ENCODE results near the gene COMTD1.

- no peak for TF ChIP-seq CTCF (IDR thresholded peaks at IDR 0.05)
- no peak for TF ChIP-seq EZH2 (IDR thresholded peaks at IDR 0.05; ENCODE audit: borderline replicate concordance, insufficient read depth, low read depth, low read length, poor library complexity, severe bottlenecking)
Measured at GRCh38 chr10:75203724-75204123, 32.0 kb downstream of the COMTD1 start.

Data from B cell (primary cell).